ENCODE data around the gene ADGRL2. TPM values are rescaled to one million over a fixed set of nuclear protein-coding genes. Genes with fewer than 3 reads are reported as not detected.

The ADGRL2 gene
- total and polyA plus RNA-seq, 9 of the 15 experiments (the other 6 are each of a cell fraction or from before 2014, with no cell fraction given), result 0.03 to 0.15 (median 0.13) TPM; not detected in 6

GRCh38 chr1:81998165-81998564 is 197.4 kb downstream of the ADGRL2 start (continued):
- TF ChIP-seq, protein P1, sequence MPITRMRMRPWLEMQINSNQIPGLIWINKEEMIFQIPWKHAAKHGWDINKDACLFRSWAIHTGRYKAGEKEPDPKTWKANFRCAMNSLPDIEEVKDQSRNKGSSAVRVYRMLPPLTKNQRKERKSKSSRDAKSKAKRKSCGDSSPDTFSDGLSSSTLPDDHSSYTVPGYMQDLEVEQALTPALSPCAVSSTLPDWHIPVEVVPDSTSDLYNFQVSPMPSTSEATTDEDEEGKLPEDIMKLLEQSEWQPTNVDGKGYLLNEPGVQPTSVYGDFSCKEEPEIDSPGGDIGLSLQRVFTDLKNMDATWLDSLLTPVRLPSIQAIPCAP (CRISPR knock-in tag; IDR thresholded peaks at IDR 0.05; ENCODE audit: borderline replicate concordance), result no peak
- TF ChIP-seq RBBP5 (IDR thresholded peaks at IDR 0.05; ENCODE audit: borderline replicate concordance, insufficient read depth, low read length, poor library complexity, severe bottlenecking) (no peak), YY1 (IDR thresholded peaks at IDR 0.05; ENCODE audit: borderline replicate concordance in 1 of 3, control insufficient read depth in 1 of 3, extremely low read depth in 1 of 3, insufficient read depth in 3 of 3, insufficient read length in 1 of 3, insufficient replicate concordance in 2 of 3, low read depth in 1 of 3, low read length in 2 of 3) (no peak), THRA (IDR thresholded peaks at IDR 0.05) (no peak), ZNF408 (CRISPR knock-in tag; IDR thresholded peaks at IDR 0.05; ENCODE audit: low read depth) (no peak), RFX5 (IDR thresholded peaks at IDR 0.05; ENCODE audit: low read depth, low read length) (no peak)
- TF ChIP-seq, protein P2, sequence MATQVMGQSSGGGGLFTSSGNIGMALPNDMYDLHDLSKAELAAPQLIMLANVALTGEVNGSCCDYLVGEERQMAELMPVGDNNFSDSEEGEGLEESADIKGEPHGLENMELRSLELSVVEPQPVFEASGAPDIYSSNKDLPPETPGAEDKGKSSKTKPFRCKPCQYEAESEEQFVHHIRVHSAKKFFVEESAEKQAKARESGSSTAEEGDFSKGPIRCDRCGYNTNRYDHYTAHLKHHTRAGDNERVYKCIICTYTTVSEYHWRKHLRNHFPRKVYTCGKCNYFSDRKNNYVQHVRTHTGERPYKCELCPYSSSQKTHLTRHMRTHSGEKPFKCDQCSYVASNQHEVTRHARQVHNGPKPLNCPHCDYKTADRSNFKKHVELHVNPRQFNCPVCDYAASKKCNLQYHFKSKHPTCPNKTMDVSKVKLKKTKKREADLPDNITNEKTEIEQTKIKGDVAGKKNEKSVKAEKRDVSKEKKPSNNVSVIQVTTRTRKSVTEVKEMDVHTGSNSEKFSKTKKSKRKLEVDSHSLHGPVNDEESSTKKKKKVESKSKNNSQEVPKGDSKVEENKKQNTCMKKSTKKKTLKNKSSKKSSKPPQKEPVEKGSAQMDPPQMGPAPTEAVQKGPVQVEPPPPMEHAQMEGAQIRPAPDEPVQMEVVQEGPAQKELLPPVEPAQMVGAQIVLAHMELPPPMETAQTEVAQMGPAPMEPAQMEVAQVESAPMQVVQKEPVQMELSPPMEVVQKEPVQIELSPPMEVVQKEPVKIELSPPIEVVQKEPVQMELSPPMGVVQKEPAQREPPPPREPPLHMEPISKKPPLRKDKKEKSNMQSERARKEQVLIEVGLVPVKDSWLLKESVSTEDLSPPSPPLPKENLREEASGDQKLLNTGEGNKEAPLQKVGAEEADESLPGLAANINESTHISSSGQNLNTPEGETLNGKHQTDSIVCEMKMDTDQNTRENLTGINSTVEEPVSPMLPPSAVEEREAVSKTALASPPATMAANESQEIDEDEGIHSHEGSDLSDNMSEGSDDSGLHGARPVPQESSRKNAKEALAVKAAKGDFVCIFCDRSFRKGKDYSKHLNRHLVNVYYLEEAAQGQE (IDR thresholded peaks at IDR 0.05; ENCODE audit: borderline replicate concordance), result no peak
- TF ChIP-seq, protein P2 (CRISPR knock-in tag; IDR thresholded peaks at IDR 0.05; ENCODE audit: low read depth), result no peak
